ENCODE measurements around the gene MYH10. TPM values are rescaled to one million over a fixed set of nuclear protein-coding genes. Genes with fewer than 3 reads are reported as not detected.
A peak's percentile ranks its signal among the peaks of the same experiment; 100 is the strongest.

The MYH10 gene
- total and polyA plus RNA-seq, 4 donors = 9.1 to 79.1 (median 25.9) TPM

DNA sequence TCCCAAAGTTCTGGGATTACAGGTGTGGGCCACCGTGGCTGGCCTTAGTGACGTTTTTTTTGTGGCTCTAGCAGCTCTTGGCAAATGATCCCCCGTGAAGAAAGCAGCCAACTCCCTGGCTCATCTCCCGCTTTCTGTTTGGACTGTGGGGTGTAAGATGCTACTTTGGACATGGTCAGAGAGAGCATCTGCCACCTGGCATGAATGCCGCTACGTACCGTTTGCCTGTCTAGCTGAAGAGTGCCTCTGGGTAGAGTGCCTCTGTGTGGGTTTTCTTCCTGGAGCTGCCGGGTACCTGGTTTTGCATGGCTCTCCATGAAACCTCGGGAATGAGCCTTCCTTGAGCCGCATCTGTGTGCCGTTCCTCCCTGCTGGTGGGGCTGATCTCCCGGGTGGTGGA, 160.6 kb downstream of the MYH10 start:
- Histone ChIP-seq H3K4me3 (ENCODE audit: low read depth in 1 of 3, low read length in 3 of 3) (no peak overlapping the region), H3K27me3 (ENCODE audit: control insufficient read depth in 4 of 4, insufficient read depth in 4 of 4, low read length in 3 of 4) (no peaks in the 10 kb centered on the region), H3K9ac (ENCODE audit: low read depth in 1 of 2, low read length in 2 of 2) (no peak overlapping the region), H3K36me3 (ENCODE audit: control insufficient read depth in 4 of 4, insufficient read depth in 3 of 4, low read depth in 1 of 4, low read length in 3 of 4) (peaks cover 12 to 47% (median 42%) of the 10 kb centered on the region in 4 donors), H3K27ac (ENCODE audit: low read depth in 1 of 2, low read length in 2 of 2) (peak overlapping the region; percentile 27 to 57), H3K4me1 (ENCODE audit: control insufficient read depth in 4 of 4, insufficient read depth in 4 of 4, low read length in 3 of 4) (peaks cover 4 to 24% (median 13%) of the 10 kb centered on the region in 4 donors), H3K9me3 (ENCODE audit: control insufficient read depth in 4 of 4, low read length in 3 of 4) (no peaks in the 10 kb centered on the region)
- WGBS = 45% methylated on average over 12 of the region's 12 CpGs
- DNase-seq (ENCODE audit: low spot score) = no peak
- TF ChIP-seq EGR1 (IDR thresholded peaks at IDR 0.05; ENCODE audit: low read depth in 2 of 2) (peak in 1 of 2 donors; percentile 31), JUND (IDR thresholded peaks at IDR 0.05) (peak in 1 of 2 donors; percentile 59), FOXA1 (IDR thresholded peaks at IDR 0.05) (peak; percentile 36), SP1 (IDR thresholded peaks at IDR 0.05) (peak; percentile 64), RAD21 (IDR thresholded peaks at IDR 0.05) (peak; percentile 32 to 59), HNF4A (conservative IDR thresholded peaks at IDR 0.05) (peak; percentile 89 to 93), RXRA (IDR thresholded peaks at IDR 0.05) (peak; percentile 60 to 74), NR2F2 (IDR thresholded peaks at IDR 0.05) (no peak), GABPA (IDR thresholded peaks at IDR 0.05 in 1 of 2, conservative IDR thresholded peaks at IDR 0.05 in 1 of 2) (no peak), HNF4G (IDR thresholded peaks at IDR 0.05) (peak; percentile 72), YY1 (IDR thresholded peaks at IDR 0.05) (peak; percentile 56), ATF3 (IDR thresholded peaks at IDR 0.05) (no peak), FOXA2 (IDR thresholded peaks at IDR 0.05) (peak; percentile 41), TAF1 (conservative IDR thresholded peaks at IDR 0.05) (no peak)
- TF ChIP-seq, protein P1, sequence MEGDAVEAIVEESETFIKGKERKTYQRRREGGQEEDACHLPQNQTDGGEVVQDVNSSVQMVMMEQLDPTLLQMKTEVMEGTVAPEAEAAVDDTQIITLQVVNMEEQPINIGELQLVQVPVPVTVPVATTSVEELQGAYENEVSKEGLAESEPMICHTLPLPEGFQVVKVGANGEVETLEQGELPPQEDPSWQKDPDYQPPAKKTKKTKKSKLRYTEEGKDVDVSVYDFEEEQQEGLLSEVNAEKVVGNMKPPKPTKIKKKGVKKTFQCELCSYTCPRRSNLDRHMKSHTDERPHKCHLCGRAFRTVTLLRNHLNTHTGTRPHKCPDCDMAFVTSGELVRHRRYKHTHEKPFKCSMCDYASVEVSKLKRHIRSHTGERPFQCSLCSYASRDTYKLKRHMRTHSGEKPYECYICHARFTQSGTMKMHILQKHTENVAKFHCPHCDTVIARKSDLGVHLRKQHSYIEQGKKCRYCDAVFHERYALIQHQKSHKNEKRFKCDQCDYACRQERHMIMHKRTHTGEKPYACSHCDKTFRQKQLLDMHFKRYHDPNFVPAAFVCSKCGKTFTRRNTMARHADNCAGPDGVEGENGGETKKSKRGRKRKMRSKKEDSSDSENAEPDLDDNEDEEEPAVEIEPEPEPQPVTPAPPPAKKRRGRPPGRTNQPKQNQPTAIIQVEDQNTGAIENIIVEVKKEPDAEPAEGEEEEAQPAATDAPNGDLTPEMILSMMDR (IDR thresholded peaks at IDR 0.05; ENCODE audit: low read depth, low read length, missing input control) = no peak
- TF ChIP-seq, protein P2, sequence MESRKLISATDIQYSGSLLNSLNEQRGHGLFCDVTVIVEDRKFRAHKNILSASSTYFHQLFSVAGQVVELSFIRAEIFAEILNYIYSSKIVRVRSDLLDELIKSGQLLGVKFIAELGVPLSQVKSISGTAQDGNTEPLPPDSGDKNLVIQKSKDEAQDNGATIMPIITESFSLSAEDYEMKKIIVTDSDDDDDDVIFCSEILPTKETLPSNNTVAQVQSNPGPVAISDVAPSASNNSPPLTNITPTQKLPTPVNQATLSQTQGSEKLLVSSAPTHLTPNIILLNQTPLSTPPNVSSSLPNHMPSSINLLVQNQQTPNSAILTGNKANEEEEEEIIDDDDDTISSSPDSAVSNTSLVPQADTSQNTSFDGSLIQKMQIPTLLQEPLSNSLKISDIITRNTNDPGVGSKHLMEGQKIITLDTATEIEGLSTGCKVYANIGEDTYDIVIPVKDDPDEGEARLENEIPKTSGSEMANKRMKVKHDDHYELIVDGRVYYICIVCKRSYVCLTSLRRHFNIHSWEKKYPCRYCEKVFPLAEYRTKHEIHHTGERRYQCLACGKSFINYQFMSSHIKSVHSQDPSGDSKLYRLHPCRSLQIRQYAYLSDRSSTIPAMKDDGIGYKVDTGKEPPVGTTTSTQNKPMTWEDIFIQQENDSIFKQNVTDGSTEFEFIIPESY (IDR thresholded peaks at IDR 0.05) = no peak
- TF ChIP-seq, protein P3, sequence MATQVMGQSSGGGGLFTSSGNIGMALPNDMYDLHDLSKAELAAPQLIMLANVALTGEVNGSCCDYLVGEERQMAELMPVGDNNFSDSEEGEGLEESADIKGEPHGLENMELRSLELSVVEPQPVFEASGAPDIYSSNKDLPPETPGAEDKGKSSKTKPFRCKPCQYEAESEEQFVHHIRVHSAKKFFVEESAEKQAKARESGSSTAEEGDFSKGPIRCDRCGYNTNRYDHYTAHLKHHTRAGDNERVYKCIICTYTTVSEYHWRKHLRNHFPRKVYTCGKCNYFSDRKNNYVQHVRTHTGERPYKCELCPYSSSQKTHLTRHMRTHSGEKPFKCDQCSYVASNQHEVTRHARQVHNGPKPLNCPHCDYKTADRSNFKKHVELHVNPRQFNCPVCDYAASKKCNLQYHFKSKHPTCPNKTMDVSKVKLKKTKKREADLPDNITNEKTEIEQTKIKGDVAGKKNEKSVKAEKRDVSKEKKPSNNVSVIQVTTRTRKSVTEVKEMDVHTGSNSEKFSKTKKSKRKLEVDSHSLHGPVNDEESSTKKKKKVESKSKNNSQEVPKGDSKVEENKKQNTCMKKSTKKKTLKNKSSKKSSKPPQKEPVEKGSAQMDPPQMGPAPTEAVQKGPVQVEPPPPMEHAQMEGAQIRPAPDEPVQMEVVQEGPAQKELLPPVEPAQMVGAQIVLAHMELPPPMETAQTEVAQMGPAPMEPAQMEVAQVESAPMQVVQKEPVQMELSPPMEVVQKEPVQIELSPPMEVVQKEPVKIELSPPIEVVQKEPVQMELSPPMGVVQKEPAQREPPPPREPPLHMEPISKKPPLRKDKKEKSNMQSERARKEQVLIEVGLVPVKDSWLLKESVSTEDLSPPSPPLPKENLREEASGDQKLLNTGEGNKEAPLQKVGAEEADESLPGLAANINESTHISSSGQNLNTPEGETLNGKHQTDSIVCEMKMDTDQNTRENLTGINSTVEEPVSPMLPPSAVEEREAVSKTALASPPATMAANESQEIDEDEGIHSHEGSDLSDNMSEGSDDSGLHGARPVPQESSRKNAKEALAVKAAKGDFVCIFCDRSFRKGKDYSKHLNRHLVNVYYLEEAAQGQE (IDR thresholded peaks at IDR 0.05) = no peak
- TF ChIP-seq, protein P4, sequence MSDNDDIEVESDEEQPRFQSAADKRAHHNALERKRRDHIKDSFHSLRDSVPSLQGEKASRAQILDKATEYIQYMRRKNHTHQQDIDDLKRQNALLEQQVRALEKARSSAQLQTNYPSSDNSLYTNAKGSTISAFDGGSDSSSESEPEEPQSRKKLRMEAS (IDR thresholded peaks at IDR 0.05) = peak; percentile 53

Measured in liver (tissue), 9 donors.